HG03025 (cell line): Measurements from ENCODE around the gene VEPH1.

Source experiments
- ATAC-seq: cut with Tn5 transposase; IDR thresholded peaks from one replicate; pipeline ENCODE4 v1.9.1; 2021; ENCODE audit warnings: mild to moderate bottlenecking, moderate library complexity; ENCODE audit not compliant: unreplicated experiment, low FRiP score

The VEPH1 gene

GRCh38 chr3:157393113-157393512 is 110.1 kb downstream of the VEPH1 start:
- no peak for ATAC-seq

- ATAC-seq, result no peak
Observed at GRCh38 chr3:157392104-157392503, 111.1 kb downstream of the VEPH1 start.

- ATAC-seq, result no peak
Observed at GRCh38 chr3:157390713-157391515, 112.3 kb downstream of the VEPH1 start.

GRCh38 chr3:157388976-157389375 is 114.2 kb downstream of the VEPH1 start:
- ATAC-seq, result no peak

GRCh38 chr3:157387708-157388435 is 115.3 kb downstream of the VEPH1 start:
- no peak for ATAC-seq

- ATAC-seq, result no peak
Observed at GRCh38 chr3:157384491-157384890, 118.7 kb downstream of the VEPH1 start.

- no peak for ATAC-seq
Observed at GRCh38 chr3:157384031-157384430, 119.2 kb downstream of the VEPH1 start.

GRCh38 chr3:157381606-157382005 is 121.6 kb downstream of the VEPH1 start:
- no peak for ATAC-seq

- ATAC-seq, result no peak
Observed at GRCh38 chr3:157379525-157380140, 123.6 kb downstream of the VEPH1 start.

GRCh38 chr3:157376603-157377300 is 126.5 kb downstream of the VEPH1 start:
- no peak for ATAC-seq

- ATAC-seq, result no peak
Observed at GRCh38 chr3:157375342-157375986, 127.8 kb downstream of the VEPH1 start.

- no peak for ATAC-seq
Observed at GRCh38 chr3:157374933-157375332, 128.3 kb downstream of the VEPH1 start.

GRCh38 chr3:157373783-157374182 is 129.4 kb downstream of the VEPH1 start:
- no peak for ATAC-seq

- ATAC-seq, result no peak
Observed at GRCh38 chr3:157370867-157371266, 132.3 kb downstream of the VEPH1 start.

- ATAC-seq, result no peak
Observed at GRCh38 chr3:157369727-157370421, 133.3 kb downstream of the VEPH1 start.

- no peak for ATAC-seq
Observed at GRCh38 chr3:157368171-157368570, 135.0 kb downstream of the VEPH1 start.

- no peak for ATAC-seq
Observed at GRCh38 chr3:157363393-157363792, 139.8 kb downstream of the VEPH1 start.

GRCh38 chr3:157362348-157362747 is 140.9 kb downstream of the VEPH1 start:
- no peak for ATAC-seq

- ATAC-seq, result no peak
Observed at GRCh38 chr3:157360044-157360443, 143.2 kb downstream of the VEPH1 start.

- no peak for ATAC-seq
Observed at GRCh38 chr3:157356541-157356940, 146.7 kb downstream of the VEPH1 start.
